Measurements from ENCODE around the gene SOAT2.

Gene SOAT2

GRCh38 chr12:53102883-53103807 lies at the start of gene SOAT2:
Gene SOAT2 (plus strand): TSS chr12:53103486. CDS start chr12:53103578, 92 bp downstream.
- DNase-seq (ENCODE audit: low read depth in 3 of 3, low spot score in 1 of 3), result no peak

GRCh38 chr12:53054112-53054878 lies 49.0 kb upstream of the SOAT2 start:
- peak; percentile 74 to 87 (median 80) for DNase-seq (ENCODE audit: low read depth in 3 of 3, low spot score in 1 of 3)

DNA sequence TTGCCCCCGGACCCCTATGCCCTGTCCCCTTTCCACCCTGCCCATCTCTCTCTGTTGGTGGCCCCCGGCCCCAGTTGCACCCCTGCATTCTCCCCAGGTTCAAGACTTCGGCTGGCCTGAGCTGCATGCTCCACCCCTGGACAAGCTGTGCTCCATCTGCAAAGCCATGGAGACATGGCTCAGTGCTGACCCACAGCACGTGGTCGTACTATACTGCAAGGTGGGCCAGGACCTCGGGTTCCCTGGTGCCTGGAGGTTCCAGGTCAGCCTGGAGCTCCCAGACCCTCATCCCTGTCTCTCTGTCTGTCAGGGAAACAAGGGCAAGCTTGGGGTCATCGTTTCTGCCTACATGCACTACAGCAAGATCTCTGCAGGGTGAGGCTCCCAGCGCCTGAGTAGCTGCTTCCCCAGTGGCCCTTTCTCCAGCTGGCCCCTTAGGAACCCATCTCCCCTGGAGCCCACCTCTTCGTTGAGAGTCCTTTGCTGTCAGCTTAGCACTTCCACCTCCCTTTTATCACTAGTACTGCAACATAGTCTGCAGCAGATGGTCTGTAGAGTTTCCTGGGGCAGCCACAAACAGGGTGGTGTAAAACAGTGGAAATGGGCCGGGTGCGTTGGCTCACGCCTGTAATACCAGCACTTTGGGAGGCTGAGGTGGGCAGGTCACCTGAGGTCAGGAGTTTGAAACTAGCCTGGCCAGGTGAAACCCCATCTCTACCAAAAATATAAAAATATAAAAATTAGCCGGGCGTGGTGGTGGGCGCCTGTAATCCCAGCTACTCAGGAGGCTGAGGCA lies 47.6 kb upstream of the SOAT2 start:
- no peak for DNase-seq (ENCODE audit: low read depth in 3 of 3, low spot score in 1 of 3)

DNA sequence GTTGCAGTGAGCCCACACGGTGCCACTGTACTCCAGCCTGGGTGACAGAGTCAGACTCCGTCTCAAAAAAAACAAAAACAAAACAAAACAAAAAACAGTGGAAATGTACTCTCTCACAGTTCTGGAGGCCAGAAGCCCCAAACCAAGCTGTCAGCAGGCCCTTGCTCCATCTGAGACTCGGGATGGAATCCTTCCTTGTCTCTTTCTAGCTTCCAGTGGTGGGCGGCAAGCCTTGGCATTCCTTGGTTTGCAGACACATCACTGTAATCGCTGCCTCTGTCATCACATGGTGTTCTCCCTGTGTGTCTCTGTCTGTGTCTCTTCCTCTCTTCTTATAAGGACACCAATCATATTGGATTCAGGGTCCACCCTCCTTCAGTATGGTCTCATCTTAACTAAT lies 47.0 kb upstream of the SOAT2 start:
- DNase-seq (ENCODE audit: low read depth in 3 of 3, low spot score in 1 of 3), result no peak

DNA sequence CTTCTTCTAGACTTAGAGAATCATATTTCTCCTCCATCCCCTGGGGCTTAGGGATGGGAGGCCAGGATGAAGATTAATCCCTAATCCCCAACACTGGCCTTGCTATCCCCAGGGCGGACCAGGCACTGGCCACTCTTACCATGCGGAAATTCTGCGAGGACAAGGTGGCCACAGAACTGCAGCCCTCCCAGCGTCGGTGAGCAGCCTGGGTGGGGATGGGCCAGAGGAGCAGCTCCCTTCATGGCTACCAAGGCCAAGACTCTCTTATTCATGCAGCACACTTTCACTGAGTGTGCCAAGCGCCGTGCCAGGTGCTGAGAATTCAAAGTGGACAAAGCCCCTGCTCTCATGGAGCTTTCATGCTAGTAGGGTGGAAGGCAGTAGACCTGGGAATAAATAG lies 46.4 kb upstream of the SOAT2 start:
- no peak for DNase-seq (ENCODE audit: low read depth in 3 of 3, low spot score in 1 of 3)

GRCh38 chr12:53057816-53058500 lies 45.3 kb upstream of the SOAT2 start:
- DNase-seq (ENCODE audit: low read depth in 3 of 3, low spot score in 1 of 3), result no peak

DNA sequence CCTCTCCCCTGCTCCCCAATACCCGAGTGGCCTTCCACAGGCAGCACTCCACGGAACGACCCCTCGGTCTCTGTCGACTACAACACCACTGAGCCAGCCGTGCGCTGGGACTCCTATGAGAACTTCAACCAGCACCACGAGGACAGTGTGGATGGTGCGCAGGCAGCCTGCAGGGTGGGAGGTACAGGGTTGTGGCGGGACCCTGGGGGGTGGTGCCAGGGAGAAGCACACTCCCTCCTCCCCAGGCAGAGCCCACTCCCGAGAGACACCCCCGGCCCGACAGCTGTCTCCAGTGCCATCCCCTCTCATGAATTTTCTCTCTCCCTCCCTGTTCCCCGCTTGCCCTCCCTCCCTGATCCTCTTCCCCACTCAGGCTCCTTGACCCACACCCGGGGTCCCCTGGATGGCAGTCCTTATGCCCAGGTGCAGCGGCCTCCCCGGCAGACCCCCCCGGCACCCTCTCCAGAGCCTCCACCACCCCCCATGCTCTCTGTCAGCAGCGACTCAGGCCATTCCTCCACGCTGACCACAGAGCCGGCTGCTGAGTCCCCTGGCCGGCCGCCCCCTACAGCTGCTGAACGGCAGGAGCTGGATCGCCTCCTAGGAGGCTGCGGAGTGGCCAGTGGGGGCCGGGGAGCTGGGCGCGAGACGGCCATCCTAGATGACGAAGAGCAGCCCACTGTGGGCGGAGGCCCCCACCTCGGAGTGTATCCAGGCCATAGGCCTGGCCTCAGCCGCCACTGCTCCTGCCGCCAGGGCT lies 44.4 kb upstream of the SOAT2 start:
- no peak for DNase-seq (ENCODE audit: low read depth in 3 of 3, low spot score in 1 of 3)

DNA sequence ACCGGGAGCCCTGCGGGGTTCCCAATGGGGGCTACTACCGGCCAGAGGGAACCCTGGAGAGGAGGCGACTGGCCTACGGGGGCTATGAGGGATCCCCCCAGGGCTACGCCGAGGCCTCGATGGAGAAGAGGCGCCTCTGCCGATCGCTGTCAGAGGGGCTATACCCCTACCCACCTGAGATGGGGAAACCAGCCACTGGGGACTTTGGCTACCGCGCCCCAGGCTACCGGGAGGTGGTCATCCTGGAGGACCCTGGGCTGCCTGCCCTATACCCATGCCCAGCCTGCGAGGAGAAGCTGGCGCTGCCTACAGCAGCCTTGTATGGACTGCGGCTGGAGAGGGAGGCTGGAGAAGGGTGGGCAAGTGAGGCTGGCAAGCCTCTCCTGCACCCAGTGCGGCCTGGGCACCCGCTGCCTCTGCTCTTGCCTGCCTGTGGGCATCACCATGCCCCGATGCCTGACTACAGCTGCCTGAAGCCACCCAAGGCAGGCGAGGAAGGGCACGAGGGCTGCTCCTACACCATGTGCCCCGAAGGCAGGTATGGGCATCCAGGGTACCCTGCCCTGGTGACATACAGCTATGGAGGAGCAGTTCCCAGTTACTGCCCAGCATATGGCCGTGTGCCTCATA lies 43.7 kb upstream of the SOAT2 start:
- no peak for DNase-seq (ENCODE audit: low read depth in 3 of 3, low spot score in 1 of 3)

GRCh38 chr12:53060064-53060720 lies 43.1 kb upstream of the SOAT2 start:
- DNase-seq (ENCODE audit: low read depth in 3 of 3, low spot score in 1 of 3), result no peak

- DNase-seq (ENCODE audit: low read depth in 3 of 3, low spot score in 1 of 3), result no peak
These were observed 42.5 kb upstream of the SOAT2 start for GRCh38 chr12:53060721-53061276.

GRCh38 chr12:53061404-53062010 lies 41.8 kb upstream of the SOAT2 start:
- no peak for DNase-seq (ENCODE audit: low read depth in 3 of 3, low spot score in 1 of 3)

DNA sequence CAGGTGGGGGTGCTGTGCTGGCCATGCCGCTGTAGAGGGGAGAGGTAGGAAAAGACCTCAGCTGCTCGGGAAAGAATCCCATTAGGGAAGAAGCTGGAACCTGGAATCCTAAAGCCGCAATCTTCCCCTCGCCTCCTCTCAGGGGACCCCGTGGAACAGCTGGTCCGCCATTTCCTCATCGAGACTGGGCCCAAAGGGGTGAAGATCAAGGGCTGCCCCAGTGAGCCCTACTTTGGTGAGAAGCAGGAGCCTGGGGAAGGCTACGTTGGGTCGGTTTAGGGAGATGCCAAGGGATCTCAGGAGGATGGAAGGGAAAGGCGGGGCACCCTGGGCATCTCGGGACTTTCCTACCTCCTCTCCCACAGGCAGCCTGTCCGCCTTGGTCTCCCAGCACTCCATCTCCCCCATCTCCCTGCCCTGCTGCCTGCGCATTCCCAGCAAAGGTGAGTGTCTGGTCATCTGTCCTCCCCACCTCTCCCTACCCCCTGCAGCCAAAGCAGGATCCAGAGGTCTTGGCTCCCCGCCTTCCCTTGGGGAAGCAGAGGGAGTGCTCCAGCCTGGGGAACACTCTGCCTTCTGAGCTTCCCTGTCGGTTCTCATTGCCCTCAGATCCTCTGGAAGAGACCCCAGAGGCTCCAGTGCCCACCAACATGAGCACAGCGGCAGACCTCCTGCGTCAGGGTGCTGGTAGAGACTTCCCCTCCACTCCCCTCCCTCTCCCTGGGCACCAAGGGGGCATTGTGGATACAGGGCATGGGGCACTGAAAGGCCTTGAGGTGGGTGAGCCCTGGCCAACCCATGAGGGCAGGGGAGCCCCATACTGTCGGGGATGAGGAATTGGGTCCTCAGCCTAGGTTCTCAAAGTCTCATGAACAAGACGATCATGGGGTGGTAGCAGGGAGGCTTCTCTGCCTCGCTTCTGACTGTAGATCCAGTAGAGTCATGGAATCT lies 41.0 kb upstream of the SOAT2 start:
- no peak for DNase-seq (ENCODE audit: low read depth in 3 of 3, low spot score in 1 of 3)

DNA sequence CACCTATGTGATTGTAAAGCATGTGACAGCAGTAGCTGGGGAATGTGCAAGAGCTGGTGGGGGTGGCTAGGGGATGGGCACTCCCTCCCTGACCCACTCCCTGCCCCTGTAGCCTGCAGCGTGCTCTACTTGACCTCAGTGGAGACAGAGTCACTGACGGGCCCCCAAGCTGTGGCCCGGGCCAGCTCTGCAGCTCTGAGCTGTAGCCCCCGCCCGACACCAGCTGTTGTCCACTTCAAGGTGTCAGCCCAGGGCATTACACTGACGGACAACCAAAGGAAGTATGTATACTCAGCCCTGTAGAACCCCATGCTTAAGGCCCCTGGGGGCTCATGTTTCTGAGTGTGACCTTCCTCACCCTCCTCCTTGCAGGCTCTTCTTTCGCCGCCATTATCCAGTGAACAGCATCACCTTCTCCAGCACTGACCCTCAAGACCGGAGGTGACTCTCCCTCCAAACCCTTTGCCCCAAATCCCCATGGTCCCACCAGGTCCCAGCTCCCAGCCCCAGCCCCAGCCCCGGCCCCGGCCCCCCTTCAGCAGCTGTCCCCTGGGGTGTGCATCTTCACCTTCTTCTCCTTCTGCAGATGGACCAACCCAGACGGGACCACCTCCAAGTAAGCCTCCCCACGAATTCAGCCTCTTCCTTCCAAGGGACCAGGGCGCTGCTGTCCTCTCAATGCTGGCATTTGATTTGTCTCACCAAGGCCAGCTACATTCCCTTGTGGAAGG lies 40.1 kb upstream of the SOAT2 start:
- DNase-seq (ENCODE audit: low read depth in 3 of 3, low spot score in 1 of 3), result no peak

DNA sequence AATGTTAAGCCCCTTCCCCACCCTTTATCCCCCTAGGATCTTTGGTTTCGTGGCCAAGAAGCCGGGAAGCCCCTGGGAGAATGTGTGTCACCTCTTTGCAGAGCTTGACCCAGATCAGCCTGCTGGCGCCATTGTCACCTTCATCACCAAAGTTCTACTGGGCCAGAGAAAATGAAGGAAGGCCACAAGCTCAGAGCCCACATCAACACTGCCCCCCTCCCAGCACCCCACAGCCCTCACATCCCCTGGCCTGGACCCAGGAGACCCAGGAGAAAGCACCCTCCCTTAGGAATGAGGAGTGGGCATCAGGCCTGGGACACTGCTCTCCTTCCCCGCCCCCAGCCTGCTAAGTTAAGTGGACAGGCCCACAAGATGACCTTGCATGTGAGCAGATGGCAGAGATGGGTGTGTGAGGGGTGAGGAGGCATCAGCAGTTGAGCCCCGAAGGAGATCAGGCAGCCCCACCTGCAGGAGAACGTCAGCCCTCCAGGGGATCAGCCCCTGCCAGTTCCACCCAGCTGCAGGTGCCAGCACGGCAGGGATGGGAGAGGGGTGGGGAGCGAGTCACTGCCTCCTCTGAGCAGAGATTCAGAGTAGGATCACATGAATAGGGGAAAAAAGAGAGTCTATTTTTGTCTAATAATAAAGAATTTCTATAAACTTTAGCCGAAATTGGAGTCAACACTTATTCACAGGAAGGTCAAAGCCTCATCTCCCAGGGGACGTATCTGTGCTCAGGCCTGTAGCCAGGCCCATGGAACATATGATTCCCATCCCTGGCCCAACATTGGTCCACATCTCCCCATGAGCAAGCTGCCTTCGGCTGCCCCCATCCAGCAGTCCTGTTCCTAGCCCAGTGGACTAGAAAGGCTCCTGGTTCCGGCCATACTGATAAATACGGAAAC lies 39.3 kb upstream of the SOAT2 start:
- no peak for DNase-seq (ENCODE audit: low read depth in 3 of 3, low spot score in 1 of 3)

DNA sequence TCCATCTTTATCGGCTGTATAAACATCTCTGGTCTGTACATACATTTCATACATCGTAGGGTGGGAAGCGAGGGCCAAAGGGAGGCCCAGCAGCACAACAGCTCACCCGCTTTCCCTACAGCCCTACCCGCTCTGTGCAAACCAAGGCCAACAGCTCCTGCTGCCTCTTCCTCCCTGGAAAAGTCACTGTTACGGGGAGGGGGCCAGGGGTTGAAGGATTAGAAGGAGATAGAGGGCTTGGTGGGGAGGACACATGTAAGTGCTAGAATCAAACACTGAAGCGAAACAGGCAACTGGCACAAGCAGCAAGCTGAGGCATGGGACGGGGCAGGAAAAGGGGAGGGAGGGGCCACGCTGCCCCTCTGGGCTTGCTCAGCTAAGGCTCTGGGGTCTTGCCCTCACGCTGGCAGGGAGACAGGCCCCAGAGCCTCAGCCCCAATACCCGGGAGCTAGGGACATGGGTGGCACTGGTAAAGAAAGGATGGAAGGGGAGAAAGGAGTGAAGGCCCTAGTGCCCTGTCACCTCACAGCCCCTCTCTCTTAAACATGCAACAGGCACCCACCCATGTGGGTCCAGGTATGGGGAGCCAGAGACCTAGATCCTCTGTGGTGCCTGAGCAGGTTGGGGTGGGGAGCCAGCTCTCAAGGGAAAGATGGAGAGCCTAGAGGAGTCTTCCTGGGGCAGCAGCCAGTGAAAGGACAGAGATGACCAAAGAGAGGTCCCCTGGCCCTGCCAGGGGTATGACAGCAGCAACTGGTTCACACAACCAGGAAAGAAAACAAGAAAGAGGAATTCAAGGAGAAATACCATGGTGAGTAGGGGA lies 38.5 kb upstream of the SOAT2 start:
- no peak for DNase-seq (ENCODE audit: low read depth in 3 of 3, low spot score in 1 of 3)
